Activated naive CD8-positive, alpha-beta T cell treated with anti-CD3 and anti-CD28 coated beads for 36 hours (primary cell): ENCODE measurements around the gene ARL17B. TPM values are rescaled to one million over a fixed set of nuclear protein-coding genes. Genes with fewer than 3 reads are reported as not detected.
"Not testable (repeated sequence)": the region's sequence is repeated elsewhere in the genome, so short reads cannot be mapped to it uniquely, and the experiment has no call there.

Source experiments
- DNase-seq: peaks from one replicate; pipeline ENCODE4 v3.0.0; 2021
- H3K27ac Mint-ChIP-seq: one replicate; pipeline ENCODE4 v1.8.0; 2022; ENCODE audit warnings: mild to moderate bottlenecking, moderate library complexity, mixed read lengths
- H3K27me3 Mint-ChIP-seq: one replicate; pipeline ENCODE4 v1.8.0; 2022; ENCODE audit warnings: mild to moderate bottlenecking, mixed read lengths
- H3K36me3 Mint-ChIP-seq: one replicate; pipeline ENCODE4 v1.8.0; 2021; ENCODE audit warnings: mild to moderate bottlenecking, mixed read lengths
- H3K4me1 Mint-ChIP-seq: one replicate; pipeline ENCODE4 v1.8.0; 2021; ENCODE audit warnings: mixed read lengths
- H3K4me3 Mint-ChIP-seq: one replicate; pipeline ENCODE4 v1.8.0; 2022; ENCODE audit warnings: mild to moderate bottlenecking, moderate library complexity, mixed read lengths
- H3K9me3 Mint-ChIP-seq: one replicate; pipeline ENCODE4 v1.8.0; 2022; ENCODE audit warnings: mixed read lengths
- total RNA-seq, 2 experiments: library from RNA; stranded (reverse); gene quantifications; one replicate each; pipeline ENCODE4 v1.2.3, GENCODE V29; 2021

ARL17B gene
- total RNA-seq, 2 experiments from 2014 or later = 17.7 to 17.8 TPM

GRCh38 chr17:46349060-46349459 is 12.5 kb downstream of the ARL17B start:
- not testable (repeated sequence) for DNase-seq, H3K27me3 Mint-ChIP-seq, H3K27ac Mint-ChIP-seq, H3K4me1 Mint-ChIP-seq, H3K36me3 Mint-ChIP-seq, H3K4me3 Mint-ChIP-seq, H3K9me3 Mint-ChIP-seq

DNA sequence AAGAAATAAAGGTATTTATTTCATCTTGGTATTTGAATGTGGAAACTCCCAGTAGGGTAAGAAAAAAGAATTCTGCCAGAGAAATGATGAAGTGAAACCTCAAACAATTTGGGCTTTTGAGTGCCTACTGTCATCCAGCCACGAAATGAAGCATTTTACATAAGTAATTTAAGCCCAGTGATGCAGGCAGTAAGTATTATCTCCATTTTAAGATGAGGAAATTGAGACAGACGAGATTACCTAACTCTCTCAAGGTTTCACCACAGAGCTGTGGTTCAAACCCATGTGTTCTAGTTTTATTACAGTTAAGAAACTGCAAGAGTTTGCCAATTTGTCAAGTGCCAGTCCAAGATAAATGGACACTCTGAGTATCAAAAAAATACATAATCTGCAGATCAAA is 13.2 kb downstream of the ARL17B start:
- H3K9me3 Mint-ChIP-seq, H3K4me1 Mint-ChIP-seq, H3K36me3 Mint-ChIP-seq, H3K4me3 Mint-ChIP-seq, H3K27me3 Mint-ChIP-seq, DNase-seq, H3K27ac Mint-ChIP-seq: not testable (repeated sequence)

DNA sequence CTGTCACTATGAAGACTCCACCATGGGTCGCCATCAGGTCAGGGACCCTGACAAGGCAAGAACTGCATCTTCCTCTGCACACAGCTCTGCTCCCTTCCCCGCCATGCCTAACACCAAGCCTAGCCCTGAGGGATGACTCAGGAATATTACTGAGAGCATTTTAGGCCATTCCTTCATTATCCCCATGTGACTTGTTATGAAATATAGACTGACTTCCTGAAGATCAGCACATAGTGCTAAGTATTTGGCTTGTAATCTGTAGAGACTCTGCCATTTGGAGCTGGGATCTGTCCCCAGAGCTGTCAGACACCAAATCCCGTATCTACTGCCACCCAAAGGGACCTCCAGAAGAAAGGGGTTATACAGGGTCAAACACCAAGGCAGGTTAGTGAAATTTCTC is 19.4 kb downstream of the ARL17B start:
- not testable (repeated sequence) for H3K27ac Mint-ChIP-seq, H3K27me3 Mint-ChIP-seq

GRCh38 chr17:46341220-46341619 is 20.3 kb downstream of the ARL17B start:
- H3K27ac Mint-ChIP-seq, H3K4me1 Mint-ChIP-seq, DNase-seq, H3K36me3 Mint-ChIP-seq, H3K9me3 Mint-ChIP-seq, H3K4me3 Mint-ChIP-seq, H3K27me3 Mint-ChIP-seq: not testable (repeated sequence)

More for the DNA sequence above, 19.4 kb downstream of the ARL17B start:
- not testable (repeated sequence) for H3K4me3 Mint-ChIP-seq, H3K9me3 Mint-ChIP-seq, H3K36me3 Mint-ChIP-seq, H3K4me1 Mint-ChIP-seq, DNase-seq

DNA sequence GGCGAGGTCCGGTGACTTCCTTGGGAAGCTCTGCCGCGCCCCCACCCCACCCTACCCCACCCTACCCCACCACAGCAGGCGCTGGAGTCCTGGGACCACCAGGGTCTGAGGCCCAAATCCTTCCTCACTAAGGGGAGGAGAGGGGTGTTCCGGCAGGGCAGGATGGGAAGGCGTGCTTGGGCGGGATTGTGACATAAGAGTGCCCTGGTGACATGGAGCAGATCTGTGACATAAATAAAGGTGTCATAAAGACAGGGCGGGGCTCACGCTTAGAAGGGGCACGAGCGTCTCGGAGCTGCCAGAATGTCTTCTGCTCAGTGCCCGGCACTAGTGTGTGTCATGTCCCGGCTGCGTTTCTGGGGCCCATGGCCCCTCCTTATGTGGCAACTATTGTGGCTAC is 66.7 kb downstream of the ARL17B start, which contains the start of gene LRRC37A:
Gene LRRC37A (plus strand): TSS at position 301 of the 400 bp plus-strand sequence. CDS start 3 bp downstream, at position 304.
- H3K4me1 Mint-ChIP-seq = peaks cover 11% of the 10 kb centered on the region
- not testable (repeated sequence) for DNase-seq, H3K27ac Mint-ChIP-seq, H3K36me3 Mint-ChIP-seq, H3K4me3 Mint-ChIP-seq, H3K9me3 Mint-ChIP-seq, H3K27me3 Mint-ChIP-seq

DNA sequence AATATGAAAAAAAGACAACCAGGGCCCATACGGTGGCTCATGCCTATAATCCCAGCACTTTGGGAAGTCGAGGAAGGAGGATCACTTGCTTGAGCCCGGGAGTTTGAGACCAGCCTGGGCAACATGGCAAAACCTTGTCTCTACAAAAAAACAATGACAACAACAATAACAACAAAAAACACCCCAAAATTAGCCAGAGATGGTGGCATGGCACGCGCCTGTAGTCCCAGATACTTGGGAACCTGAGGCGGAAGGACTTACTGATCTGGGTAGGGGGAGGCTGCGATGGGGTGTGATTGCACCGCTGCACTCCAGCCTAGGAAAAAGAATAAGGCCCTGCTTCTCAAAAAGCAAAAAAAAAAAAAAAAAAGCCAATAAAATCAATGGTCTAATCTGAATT is 69.9 kb downstream of the ARL17B start:
- peak overlapping the region; percentile 26 for H3K4me3 Mint-ChIP-seq
- peaks cover 16% of the 10 kb centered on the region for H3K4me1 Mint-ChIP-seq
- peak overlapping the region; percentile 68 for H3K27ac Mint-ChIP-seq
- H3K36me3 Mint-ChIP-seq, H3K9me3 Mint-ChIP-seq, DNase-seq, H3K27me3 Mint-ChIP-seq: not testable (repeated sequence)

DNA sequence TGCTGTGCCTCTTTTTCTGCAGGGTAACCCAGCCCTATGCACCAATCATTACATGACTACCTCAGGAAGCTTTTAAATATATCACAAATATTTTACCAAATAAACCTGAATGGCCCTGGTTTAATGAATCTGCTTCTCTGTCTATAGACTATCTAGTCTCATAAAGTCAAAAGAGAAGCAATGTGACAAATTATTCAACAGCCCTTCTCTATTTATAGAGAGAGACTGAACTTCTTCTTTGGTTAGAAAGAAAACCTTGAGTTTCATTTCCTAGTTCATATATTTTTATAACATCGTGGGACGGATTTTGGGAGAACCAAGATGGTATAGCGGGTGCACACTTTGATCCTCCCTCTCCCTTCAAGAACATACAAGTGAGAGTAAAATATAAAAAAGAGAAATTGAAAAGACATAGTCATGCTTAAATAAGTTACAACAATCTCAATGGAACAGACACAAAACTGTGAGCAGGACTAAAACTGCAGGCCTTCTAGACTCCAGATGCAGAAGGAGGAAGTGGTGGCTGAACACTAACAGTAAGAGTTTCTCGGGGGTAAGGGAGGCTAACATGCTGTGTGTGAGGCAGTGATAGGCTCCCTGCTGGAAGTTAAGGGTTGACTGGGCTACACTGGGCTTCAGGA is 70.5 kb downstream of the ARL17B start:
- Mint-ChIP-seq H3K27ac (peak overlapping the region; percentile 68), H3K4me3 (peak overlapping the region; percentile 26), H3K4me1 (peaks cover 16% of the 10 kb centered on the region)
- H3K9me3 Mint-ChIP-seq, DNase-seq, H3K27me3 Mint-ChIP-seq, H3K36me3 Mint-ChIP-seq: not testable (repeated sequence)

- H3K4me3 Mint-ChIP-seq, H3K27me3 Mint-ChIP-seq, H3K9me3 Mint-ChIP-seq, H3K36me3 Mint-ChIP-seq, DNase-seq, H3K27ac Mint-ChIP-seq: not testable (repeated sequence)
- peaks cover 27% of the 10 kb centered on the region for H3K4me1 Mint-ChIP-seq
Observed at GRCh38 chr17:46287587-46287986, 74.0 kb downstream of the ARL17B start.

- H3K27me3 Mint-ChIP-seq, H3K4me3 Mint-ChIP-seq, H3K9me3 Mint-ChIP-seq, H3K27ac Mint-ChIP-seq, H3K36me3 Mint-ChIP-seq: not testable (repeated sequence)
- DNase-seq = peak; percentile 54
- H3K4me1 Mint-ChIP-seq = peaks cover 27% of the 10 kb centered on the region
Observed at GRCh38 chr17:46286764-46287221, 74.8 kb downstream of the ARL17B start.

DNA sequence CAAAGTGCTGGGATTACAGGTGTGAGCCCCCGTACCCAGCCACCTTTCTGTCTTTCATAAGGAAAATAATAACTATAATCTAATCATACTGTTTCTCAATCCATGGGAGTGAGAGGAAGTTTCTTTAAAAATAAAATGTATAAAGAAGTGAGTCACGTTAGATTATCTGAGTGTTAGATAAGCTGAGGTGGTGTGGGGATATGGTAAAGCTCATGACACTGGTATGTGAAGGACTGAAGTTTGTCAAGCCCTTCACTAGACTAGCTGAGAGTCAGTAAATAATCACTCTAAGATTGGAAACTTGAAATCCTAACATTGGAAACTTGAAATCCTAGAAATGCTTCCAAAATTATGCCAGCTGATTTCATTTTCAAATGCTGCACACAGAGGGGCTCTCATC is 76.1 kb downstream of the ARL17B start:
- not testable (repeated sequence) for H3K27me3 Mint-ChIP-seq, H3K27ac Mint-ChIP-seq, H3K9me3 Mint-ChIP-seq, H3K4me3 Mint-ChIP-seq, H3K36me3 Mint-ChIP-seq, DNase-seq
- peaks cover 16% of the 10 kb centered on the region for H3K4me1 Mint-ChIP-seq

DNA sequence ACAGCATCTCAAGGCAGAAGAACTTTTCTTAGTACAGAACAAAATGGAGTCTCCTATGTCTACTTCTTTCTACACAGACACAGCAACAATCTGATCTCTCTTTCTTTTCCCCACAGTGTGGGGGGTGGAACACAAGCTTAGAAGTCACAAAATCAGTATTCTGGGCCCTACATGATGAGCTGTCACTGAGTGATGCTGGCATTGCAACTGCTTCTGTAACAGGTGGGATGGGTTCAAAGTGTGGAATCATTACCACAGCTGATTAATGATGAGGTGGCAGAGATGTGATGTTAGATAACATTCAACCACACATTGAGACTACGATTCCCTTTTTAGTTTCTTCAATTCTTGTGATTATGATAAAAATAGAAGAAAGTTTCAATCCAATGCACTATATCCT is 77.1 kb downstream of the ARL17B start:
- not testable (repeated sequence) for H3K27me3 Mint-ChIP-seq, H3K9me3 Mint-ChIP-seq, H3K36me3 Mint-ChIP-seq, H3K4me3 Mint-ChIP-seq
- Mint-ChIP-seq H3K4me1 (peaks cover 16% of the 10 kb centered on the region), H3K27ac (peak overlapping the region; percentile 31)
- DNase-seq = peak; percentile 43

GRCh38 chr17:46282635-46283034 is 78.9 kb downstream of the ARL17B start:
- not testable (repeated sequence) for H3K36me3 Mint-ChIP-seq, H3K9me3 Mint-ChIP-seq, H3K27me3 Mint-ChIP-seq, H3K4me3 Mint-ChIP-seq, DNase-seq, H3K27ac Mint-ChIP-seq
- H3K4me1 Mint-ChIP-seq = peaks cover 16% of the 10 kb centered on the region

GRCh38 chr17:46281336-46281735 is 80.2 kb downstream of the ARL17B start:
- not testable (repeated sequence) for H3K4me3 Mint-ChIP-seq, H3K9me3 Mint-ChIP-seq, H3K27ac Mint-ChIP-seq, H3K27me3 Mint-ChIP-seq, DNase-seq, H3K36me3 Mint-ChIP-seq
- H3K4me1 Mint-ChIP-seq = peaks cover 15% of the 10 kb centered on the region

GRCh38 chr17:46276728-46277479 is 84.7 kb downstream of the ARL17B start:
- not testable (repeated sequence) for H3K27me3 Mint-ChIP-seq

GRCh38 chr17:46274238-46274637 is 87.3 kb downstream of the ARL17B start:
- H3K27me3 Mint-ChIP-seq = peaks cover 6% of the 10 kb centered on the region
- no peaks in the 10 kb centered on the region for H3K9me3 Mint-ChIP-seq
- DNase-seq = no peak
- H3K4me3 Mint-ChIP-seq = no peak overlapping the region
- H3K36me3 Mint-ChIP-seq = no peaks in the 10 kb centered on the region
- H3K27ac Mint-ChIP-seq = no peak overlapping the region
- peaks cover 4% of the 10 kb centered on the region for H3K4me1 Mint-ChIP-seq

More at GRCh38 chr17:46276728-46277479, 84.7 kb downstream of the ARL17B start:
- H3K27ac Mint-ChIP-seq, H3K4me3 Mint-ChIP-seq, H3K36me3 Mint-ChIP-seq, H3K9me3 Mint-ChIP-seq, H3K4me1 Mint-ChIP-seq, DNase-seq: not testable (repeated sequence)
